H1 (cell line): ENCODE measurements around the gene ALDH1A2. TPM values are rescaled to one million over a fixed set of nuclear protein-coding genes. Genes with fewer than 3 reads are reported as not detected.

Source experiments
- RFX5 ChIP-seq: IDR thresholded peaks from 2 replicates; pipeline ENCODE4 v1.6.1; 2011; ENCODE audit warnings: low read depth, low read length, improper control_type of control experiment, borderline replicate concordance
- polyA plus RNA-seq, 7 experiments: library from polyadenylated mRNA; depleted of rRNA in 3 of 7; stranded (reverse) in 5 of 7; unstranded in 2 of 7; fragments of >200 nt in 5 of 7; fragments of 200-250 nt in 2 of 7; gene quantifications; 1 replicate in 5 of 7; 2 replicates in 1 of 7; 4 replicates in 1 of 7; pipeline versions ENCODE4 v1.2.1 to v1.2.3, GENCODE V29; 2011 to 2013; ENCODE audit warnings: missing spikeins in 2 of 7, mixed read lengths in 2 of 7
- total RNA-seq: library from RNA; stranded (reverse); fragmentation: NEBNext Ultra II Directional; extraction: Animal tissue kit (Norgen Biotek cat#: 25700); gene quantifications from 2 replicates; pipeline ENCODE4 v1.2.1, GENCODE V29; 2021

ALDH1A2 gene
- total and polyA plus RNA-seq, 2 of the 8 experiments (the other 6 are each of a cell fraction or from before 2014, with no cell fraction given) = 0.06 to 0.24 TPM

GRCh38 chr15:58040150-58040549 is 25.4 kb downstream of the ALDH1A2 start (continued):
- TF ChIP-seq RFX5 = no peak
